Measurements from ENCODE around the gene ERBB4.

- TF ChIP-seq CTCF (IDR thresholded peaks at IDR 0.05) (no peak), POLR2A (IDR thresholded peaks at IDR 0.05) (no peak)
These were observed 714.6 kb downstream of the ERBB4 start for GRCh38 chr2:211823886-211824479.

Measured in esophagus squamous epithelium (tissue), 4 donors.